HepG2 (cell line): Measurements from ENCODE around the gene AGR2. TPM values are rescaled to one million over a fixed set of nuclear protein-coding genes. Genes with fewer than 3 reads are reported as not detected.

Experiments
- CAMTA2 ChIP-seq: sonication (generic); formaldehyde crosslinking; IDR thresholded peaks from 2 replicates; pipeline ENCODE4 v1.4.0; 2020; ENCODE audit warnings: mild to moderate bottlenecking, missing genetic modification reagents, borderline replicate concordance
- CBX2 ChIP-seq, 2 experiments: fragments of 200-600 bp in 1 of 2; sonication (generic); formaldehyde crosslinking in 1 of 2; IDR thresholded peaks; 2 replicates each; pipeline versions ENCODE4 v1.7.0 to v1.8.1; 2018 to 2022; ENCODE audit warnings: low read depth in 2 of 2, low read length in 1 of 2, mild to moderate bottlenecking in 1 of 2, missing genetic modification reagents in 1 of 2
- CREB1 ChIP-seq, 2 experiments: fragments of 450-650 bp in 1 of 2; IDR thresholded peaks; 2 replicates each; pipeline ENCODE4 v1.6.1; 2016 to 2017; ENCODE audit warnings: control low read depth in 1 of 2, mild to moderate bottlenecking in 1 of 2, missing compliant biosample characterization in 1 of 2, missing genetic modification characterization in 1 of 2
- HDAC6 ChIP-seq: fragments of 200-600 bp; sonication (generic); IDR thresholded peaks from 2 replicates; pipeline ENCODE4 v1.7.0; 2017; ENCODE audit warnings: mild to moderate bottlenecking, antibody characterized with exemption, low read length, low read depth
- HNF1B ChIP-seq: sonication (generic); formaldehyde crosslinking; IDR thresholded peaks from 2 replicates; pipeline ENCODE4 v1.5.1; 2020; ENCODE audit warnings: mild to moderate bottlenecking, moderate library complexity, missing genetic modification reagents
- KDM5B ChIP-seq: sonication (generic); formaldehyde crosslinking; IDR thresholded peaks from 2 replicates; pipeline ENCODE4 v1.4.0; 2020; ENCODE audit warnings: missing genetic modification reagents, mild to moderate bottlenecking, borderline replicate concordance
- MEF2D ChIP-seq: sonication (generic); formaldehyde crosslinking; IDR thresholded peaks from 2 replicates; pipeline ENCODE4 v1.5.1; 2020; ENCODE audit warnings: mild to moderate bottlenecking, missing genetic modification reagents
- NONO ChIP-seq, 2 experiments: fragments of 450-650 bp in 1 of 2; sonication (generic) in 1 of 2; formaldehyde crosslinking in 1 of 2; IDR thresholded peaks in 1 of 2; conservative IDR thresholded peaks in 1 of 2; 2 replicates each; pipeline versions ENCODE4 v1.6.1 to v1.8.0; 2017 to 2022; ENCODE audit warnings: mild to moderate bottlenecking in 1 of 2, missing genetic modification reagents in 1 of 2, moderate library complexity in 1 of 2
- NRL ChIP-seq: sonication (generic); formaldehyde crosslinking; IDR thresholded peaks from 2 replicates; pipeline ENCODE4 v1.5.0; 2020; ENCODE audit warnings: missing genetic modification reagents, mild to moderate bottlenecking, moderate library complexity, borderline replicate concordance
- RBAK ChIP-seq: sonication (generic); formaldehyde crosslinking; IDR thresholded peaks from 2 replicates; pipeline ENCODE4 v1.5.1; 2020; ENCODE audit warnings: mild to moderate bottlenecking, missing genetic modification reagents
- SALL1 ChIP-seq: sonication (generic); formaldehyde crosslinking; IDR thresholded peaks from 2 replicates; pipeline ENCODE4 v1.8.0; 2022; ENCODE audit warnings: mild to moderate bottlenecking, missing genetic modification reagents
- SP1 ChIP-seq, 2 experiments: fragments of 450-650 bp in 1 of 2; sonication (generic) in 1 of 2; formaldehyde crosslinking in 1 of 2; IDR thresholded peaks; 2 replicates each; pipeline versions ENCODE4 v1.4.0 to v1.6.1; 2016 to 2020; ENCODE audit warnings: missing genetic modification reagents in 1 of 2
- ZBTB7A ChIP-seq: sonication (generic); formaldehyde crosslinking; IDR thresholded peaks from 2 replicates; pipeline ENCODE4 v1.8.0; 2022; ENCODE audit warnings: mild to moderate bottlenecking, missing genetic modification reagents
- ZNF564 ChIP-seq: sonication (generic); formaldehyde crosslinking; IDR thresholded peaks from 2 replicates; pipeline ENCODE4 v1.8.1; 2023; ENCODE audit warnings: mild to moderate bottlenecking, missing genetic modification reagents
- ZNF800 ChIP-seq: sonication (generic); formaldehyde crosslinking; IDR thresholded peaks from 2 replicates; pipeline ENCODE4 v1.4.0; 2020; ENCODE audit warnings: missing genetic modification reagents
- ZNF839 ChIP-seq: sonication (generic); formaldehyde crosslinking; IDR thresholded peaks from 2 replicates; pipeline ENCODE4 v1.4.0; 2020; ENCODE audit warnings: missing genetic modification reagents, mild to moderate bottlenecking, borderline replicate concordance
- polyA plus RNA-seq, 8 experiments: library from polyadenylated mRNA; depleted of rRNA in 3 of 8; stranded (reverse) in 7 of 8; unstranded in 1 of 8; fragments of >200 nt; fragmentation: Illumina TruSeq in 4 of 8; extraction: Trizol in 4 of 8; gene quantifications; 2 replicates each; pipeline versions ENCODE4 v1.2.1 to v1.2.3, GENCODE V29; 2011 to 2016; ENCODE audit warnings: low read depth in 4 of 8, missing spikeins in 1 of 8, mixed read lengths in 1 of 8; ENCODE audit not compliant: insufficient read depth in 1 of 8
- total RNA-seq, 5 experiments: library from RNA; depleted of rRNA; stranded (reverse); fragments of >200 nt; fragmentation: Illumina TruSeq; extraction: Trizol; gene quantifications; 2 replicates each; pipeline ENCODE4 v1.2.3, GENCODE V29; 2016; ENCODE audit warnings: low read depth in 1 of 5
- TF ChIP-seq, protein P1 (sequence below): sonication (generic); formaldehyde crosslinking; IDR thresholded peaks from 2 replicates; pipeline ENCODE4 v1.8.1; 2022; ENCODE audit warnings: low read depth, mild to moderate bottlenecking, missing genetic modification reagents
- TF ChIP-seq, protein P2 (sequence below): sonication (generic); formaldehyde crosslinking; IDR thresholded peaks from 2 replicates; pipeline ENCODE4 v1.4.0; 2020; ENCODE audit warnings: mild to moderate bottlenecking, missing genetic modification reagents

Gene AGR2
- total and polyA plus RNA-seq, 2 of the 13 experiments (the other 11 are each of a cell fraction or from before 2014, with no cell fraction given) = 1.7 to 2.9 TPM

DNA sequence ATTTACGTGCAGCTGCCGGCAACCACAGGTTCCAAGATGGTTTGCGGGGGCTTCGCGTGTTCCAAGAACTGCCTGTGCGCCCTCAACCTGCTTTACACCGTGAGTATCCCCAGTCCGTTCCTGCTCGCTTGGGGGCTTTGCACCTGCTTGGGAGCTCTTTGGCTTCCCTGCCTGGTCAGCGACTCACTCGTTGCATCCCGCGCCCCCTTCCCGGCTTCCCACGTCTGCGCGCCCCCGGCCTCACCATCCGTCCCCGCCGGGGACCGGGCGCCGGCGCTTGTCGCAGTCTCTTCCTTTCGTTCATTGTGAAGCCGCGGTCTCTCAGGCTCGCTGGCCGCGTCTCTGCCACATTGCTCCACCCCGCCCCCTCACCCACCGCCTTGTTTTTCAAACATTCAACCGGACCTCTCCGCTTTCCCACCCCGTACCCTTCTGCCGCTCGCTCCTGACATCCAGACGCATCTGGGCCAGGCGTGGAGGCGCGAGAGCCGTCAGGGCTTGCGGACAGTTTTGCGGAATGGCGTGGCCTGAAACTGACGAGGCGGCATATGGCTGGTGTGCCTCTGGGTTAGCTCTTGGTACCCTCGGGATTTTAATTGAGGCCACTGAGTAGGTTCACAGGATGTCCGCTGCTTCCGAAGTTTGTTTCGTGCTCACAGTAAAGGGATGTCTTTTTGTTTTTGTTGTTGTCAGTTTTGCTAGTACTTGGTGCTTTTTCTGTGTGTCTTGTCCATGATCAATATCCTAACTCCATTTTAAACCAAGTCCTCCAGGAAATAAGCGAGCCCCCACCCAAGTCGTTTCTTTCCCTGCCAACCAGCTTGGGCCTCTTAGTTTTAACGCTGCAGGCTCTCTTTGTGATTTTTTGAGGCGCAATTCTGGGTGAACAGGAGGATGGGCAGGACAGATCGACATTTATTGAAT, 50.6 kb downstream of the AGR2 start (continued):
- TF ChIP-seq ZNF564 (CRISPR knock-in tag) (no peak), CREB1 (IDR thresholded peaks at IDR 0.05) (no peak), CREB1 (CRISPR knock-in tag; IDR thresholded peaks at IDR 0.05) (no peak), ZBTB7A (peak; percentile 25; the same call in 1 of the 2 replicates), ZNF800 (CRISPR knock-in tag) (peak; percentile 94), KDM5B (CRISPR knock-in tag) (peak; percentile 77), CBX2 (IDR thresholded peaks at IDR 0.05; ENCODE audit: low read depth, low read length) (no peak), CBX2 (CRISPR knock-in tag; IDR thresholded peaks at IDR 0.05; ENCODE audit: low read depth) (0 out of 2 replicates have a peak, but pooled peaks have one; percentile 36), HDAC6 (peak; percentile 70; the same call in 1 of the 2 replicates), SALL1 (CRISPR knock-in tag) (peak; percentile 58), MEF2D (CRISPR knock-in tag) (peak; percentile 43; the same call in 1 of the 2 replicates), NRL (CRISPR knock-in tag) (0 out of 2 replicates have a peak, but pooled peaks have one; percentile 14), HNF1B (CRISPR knock-in tag) (0 out of 2 replicates have a peak, but pooled peaks have one; percentile 16), CAMTA2 (peak; percentile 39; the same call in 1 of the 2 replicates), SP1 (IDR thresholded peaks at IDR 0.05) (no peak), SP1 (CRISPR knock-in tag; IDR thresholded peaks at IDR 0.05) (no peak), NONO (IDR thresholded peaks at IDR 0.05) (no peak), NONO (CRISPR knock-in tag; conservative IDR thresholded peaks at IDR 0.05) (peak; percentile 32; the same call in 1 of the 2 replicates), RBAK (CRISPR knock-in tag) (no peak), ZNF839 (no peak)
- TF ChIP-seq, protein P1, sequence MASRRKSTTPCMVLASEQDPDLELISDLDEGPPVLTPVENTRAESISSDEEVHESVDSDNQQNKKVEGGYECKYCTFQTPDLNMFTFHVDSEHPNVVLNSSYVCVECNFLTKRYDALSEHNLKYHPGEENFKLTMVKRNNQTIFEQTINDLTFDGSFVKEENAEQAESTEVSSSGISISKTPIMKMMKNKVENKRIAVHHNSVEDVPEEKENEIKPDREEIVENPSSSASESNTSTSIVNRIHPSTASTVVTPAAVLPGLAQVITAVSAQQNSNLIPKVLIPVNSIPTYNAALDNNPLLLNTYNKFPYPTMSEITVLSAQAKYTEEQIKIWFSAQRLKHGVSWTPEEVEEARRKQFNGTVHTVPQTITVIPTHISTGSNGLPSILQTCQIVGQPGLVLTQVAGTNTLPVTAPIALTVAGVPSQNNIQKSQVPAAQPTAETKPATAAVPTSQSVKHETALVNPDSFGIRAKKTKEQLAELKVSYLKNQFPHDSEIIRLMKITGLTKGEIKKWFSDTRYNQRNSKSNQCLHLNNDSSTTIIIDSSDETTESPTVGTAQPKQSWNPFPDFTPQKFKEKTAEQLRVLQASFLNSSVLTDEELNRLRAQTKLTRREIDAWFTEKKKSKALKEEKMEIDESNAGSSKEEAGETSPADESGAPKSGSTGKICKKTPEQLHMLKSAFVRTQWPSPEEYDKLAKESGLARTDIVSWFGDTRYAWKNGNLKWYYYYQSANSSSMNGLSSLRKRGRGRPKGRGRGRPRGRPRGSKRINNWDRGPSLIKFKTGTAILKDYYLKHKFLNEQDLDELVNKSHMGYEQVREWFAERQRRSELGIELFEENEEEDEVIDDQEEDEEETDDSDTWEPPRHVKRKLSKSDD (CRISPR knock-in tag) = 0 out of 2 replicates have a peak, but pooled peaks have one; percentile 33
- TF ChIP-seq, protein P2, sequence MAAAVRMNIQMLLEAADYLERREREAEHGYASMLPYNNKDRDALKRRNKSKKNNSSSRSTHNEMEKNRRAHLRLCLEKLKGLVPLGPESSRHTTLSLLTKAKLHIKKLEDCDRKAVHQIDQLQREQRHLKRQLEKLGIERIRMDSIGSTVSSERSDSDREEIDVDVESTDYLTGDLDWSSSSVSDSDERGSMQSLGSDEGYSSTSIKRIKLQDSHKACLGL (CRISPR knock-in tag) = peak; percentile 32; the same call in 1 of the 2 replicates
